NCI-H1417 treated with DMSO at 0.1 percent for 48 hours (cell line): Measurements from ENCODE around the gene TMEM203.

Experiments
- DNase-seq: peaks from one replicate; lab custom pipeline; 2025; lab: John Stamatoyannopoulos, UW

The TMEM203 gene

DNA sequence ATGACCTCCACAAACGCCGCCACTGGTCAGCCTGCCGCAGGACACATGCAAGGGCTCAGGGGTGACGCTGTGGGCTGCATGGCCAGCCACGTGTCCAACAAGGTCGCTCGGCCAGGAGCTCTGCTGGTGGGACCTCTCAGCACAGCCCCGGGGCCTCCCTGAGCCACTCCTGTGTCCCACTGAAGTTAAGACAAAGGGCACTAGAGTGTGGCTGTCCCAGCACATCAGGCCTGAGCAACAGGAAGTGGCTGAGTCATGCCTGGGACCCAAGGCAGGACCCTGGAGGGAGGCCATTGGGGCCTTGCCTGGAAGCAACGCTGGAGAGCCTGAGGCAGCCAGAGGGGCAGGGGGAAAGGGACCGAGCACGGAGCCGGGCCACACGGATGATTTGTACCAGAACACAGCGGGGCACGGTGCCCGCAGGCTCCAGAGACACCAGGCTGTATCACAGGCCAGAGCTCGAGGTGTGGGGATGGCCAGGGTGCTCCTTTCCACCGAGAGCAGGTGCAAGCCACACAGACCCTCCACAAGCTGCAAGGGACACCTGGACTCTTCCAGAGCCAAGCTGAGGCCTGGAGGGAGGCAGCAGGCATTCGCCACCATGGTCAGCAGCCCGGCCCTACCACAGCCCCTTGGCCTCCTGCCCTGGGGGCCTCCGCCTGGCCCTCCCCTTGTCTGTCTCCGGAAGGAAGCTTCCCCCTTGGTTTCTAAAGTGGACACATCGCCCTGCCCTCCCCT lies 27.1 kb downstream of the TMEM203 start:
- no peak for DNase-seq

GRCh38 chr9:137176302-137177182 lies 28.9 kb downstream of the TMEM203 start:
- DNase-seq: no peak

GRCh38 chr9:137175345-137175961 lies 30.0 kb downstream of the TMEM203 start:
- no peak for DNase-seq

GRCh38 chr9:137174722-137175293 lies 30.6 kb downstream of the TMEM203 start:
- DNase-seq: no peak

DNA sequence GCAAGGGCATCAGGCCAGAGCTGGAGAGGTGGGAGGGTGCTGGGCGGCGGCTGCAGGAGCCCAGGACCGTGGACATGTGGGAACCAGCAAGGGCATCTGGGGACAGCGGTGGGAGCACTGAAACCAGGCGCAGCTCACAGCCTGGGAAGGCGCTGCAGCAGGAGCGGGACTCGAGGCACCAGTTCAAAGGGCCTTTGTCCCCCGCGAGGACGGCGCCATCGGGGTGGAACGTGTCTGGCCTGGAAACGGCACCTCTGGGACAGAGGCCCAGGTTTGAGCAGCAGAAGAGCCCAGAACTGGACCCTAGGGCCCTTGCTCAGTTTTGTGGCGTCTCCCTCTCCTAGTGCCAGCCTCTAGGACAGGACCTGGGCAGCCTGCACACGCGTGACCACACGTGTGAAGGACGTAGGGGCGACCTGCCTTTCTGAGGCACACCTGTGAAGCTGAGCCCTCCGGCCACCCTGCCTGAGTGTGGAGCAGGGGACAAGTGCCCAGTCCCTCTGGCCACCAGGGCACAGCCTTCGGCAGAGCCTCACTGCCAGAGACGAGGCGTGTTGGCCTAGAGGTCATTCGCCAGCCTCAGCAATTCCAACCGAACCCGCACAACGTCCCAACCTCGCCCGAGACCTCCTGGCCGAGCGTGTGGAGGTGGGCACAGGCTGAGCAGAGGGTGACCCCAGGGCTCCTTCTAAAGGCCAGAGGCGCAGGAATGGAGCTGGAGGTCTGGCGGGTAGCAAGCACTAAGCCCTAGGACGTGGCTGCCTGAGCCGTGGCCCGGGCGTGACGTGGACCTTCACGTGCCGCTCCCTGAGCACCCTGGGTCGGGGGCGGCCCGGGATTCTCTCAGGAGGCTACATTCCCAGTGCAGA lies 31.4 kb downstream of the TMEM203 start:
- no peak for DNase-seq

- DNase-seq: no peak
These were observed 32.3 kb downstream of the TMEM203 start for GRCh38 chr9:137172901-137173795.

- no peak for DNase-seq
These were observed 34.1 kb downstream of the TMEM203 start for GRCh38 chr9:137171149-137171900.

DNA sequence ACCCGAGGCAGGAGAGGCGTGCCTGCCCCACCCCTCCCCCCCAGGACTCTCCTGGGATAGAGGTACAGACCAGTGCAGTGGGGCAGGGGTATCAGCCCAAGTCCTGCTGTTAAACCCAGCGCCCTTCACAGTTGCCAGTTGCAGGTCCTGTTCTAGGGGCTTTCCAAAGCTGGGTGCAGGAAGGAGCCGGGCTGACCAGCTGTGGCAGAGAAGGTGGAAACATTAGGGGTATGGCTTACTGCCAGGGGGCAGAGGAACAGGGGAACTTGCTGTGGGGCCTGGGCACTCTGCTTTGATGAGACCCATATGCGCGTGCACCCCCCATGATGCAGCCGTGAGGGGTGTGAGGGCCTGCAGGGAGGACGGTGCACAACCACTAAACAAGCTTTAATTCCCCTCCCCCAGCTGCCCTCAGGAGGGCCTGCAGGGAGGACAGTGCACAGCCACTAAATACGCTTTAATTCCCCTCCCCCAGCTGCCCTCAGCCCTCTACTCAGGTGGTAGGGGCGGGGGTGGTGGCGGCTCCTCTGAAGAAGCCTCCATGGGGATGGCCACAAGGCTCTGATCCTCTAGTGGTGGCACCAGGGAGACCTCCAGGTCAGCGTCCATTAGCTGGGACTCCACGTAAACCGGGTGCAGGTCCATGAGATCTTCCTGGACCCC lies 34.8 kb downstream of the TMEM203 start:
- DNase-seq: no peak

- DNase-seq: no peak
These were observed 35.5 kb downstream of the TMEM203 start, which contains the start of gene LRRC26 for GRCh38 chr9:137169896-137170358. TSS of gene LRRC26 (minus strand) at chr9:137170051. CDS start at chr9:137169943, 108 bp downstream.

DNA sequence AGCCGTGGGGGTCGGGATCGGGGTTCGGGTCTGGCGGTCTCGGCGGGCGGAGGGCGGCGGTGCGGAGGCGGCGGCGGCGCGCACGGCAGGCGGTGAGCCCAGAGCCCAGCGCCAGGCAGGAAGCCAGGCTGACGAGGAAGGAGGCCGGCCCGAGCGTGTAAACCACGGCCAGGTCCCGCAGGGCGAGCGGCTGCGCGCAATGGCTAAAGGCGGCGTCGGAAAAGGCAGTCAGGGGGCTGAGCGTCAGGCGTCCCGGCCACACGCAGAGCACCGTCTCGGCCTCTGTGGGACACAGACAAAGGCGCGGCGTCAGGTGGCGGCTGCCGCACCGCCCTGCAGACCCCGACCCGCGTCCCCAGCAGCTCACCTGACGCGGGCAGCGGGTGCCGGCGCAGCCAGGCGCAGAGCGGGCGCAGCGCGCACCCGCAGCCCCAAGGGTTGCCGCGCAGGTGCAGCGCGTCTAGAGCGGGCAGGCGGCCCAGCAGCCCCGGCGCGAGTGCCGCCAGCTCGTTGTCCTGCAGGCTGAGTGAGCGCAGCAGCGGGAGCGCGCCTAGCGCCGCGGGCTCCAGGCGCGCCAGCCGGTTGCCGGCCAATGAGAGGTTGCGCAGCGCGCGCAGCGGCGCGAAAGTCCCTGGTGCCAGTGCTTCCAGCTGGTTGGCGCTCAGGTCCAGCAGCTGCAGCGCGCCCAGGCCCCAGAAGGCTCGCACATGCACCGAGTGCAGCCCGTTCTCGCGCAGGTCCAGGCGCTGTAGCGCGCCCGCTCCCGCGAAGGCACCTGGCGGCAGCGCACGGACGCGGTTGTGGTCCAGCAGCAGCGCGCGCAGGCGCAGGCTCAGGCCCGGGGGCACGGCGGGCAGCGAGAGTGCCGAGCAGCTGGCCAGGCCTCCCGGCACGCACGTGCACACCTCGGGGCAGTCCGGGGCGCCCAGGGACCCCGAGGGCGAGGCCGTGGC lies 36.3 kb downstream of the TMEM203 start:
- DNase-seq: peak; percentile 60

- DNase-seq: no peak
These were observed 36.9 kb downstream of the TMEM203 start for GRCh38 chr9:137168573-137168903.

DNA sequence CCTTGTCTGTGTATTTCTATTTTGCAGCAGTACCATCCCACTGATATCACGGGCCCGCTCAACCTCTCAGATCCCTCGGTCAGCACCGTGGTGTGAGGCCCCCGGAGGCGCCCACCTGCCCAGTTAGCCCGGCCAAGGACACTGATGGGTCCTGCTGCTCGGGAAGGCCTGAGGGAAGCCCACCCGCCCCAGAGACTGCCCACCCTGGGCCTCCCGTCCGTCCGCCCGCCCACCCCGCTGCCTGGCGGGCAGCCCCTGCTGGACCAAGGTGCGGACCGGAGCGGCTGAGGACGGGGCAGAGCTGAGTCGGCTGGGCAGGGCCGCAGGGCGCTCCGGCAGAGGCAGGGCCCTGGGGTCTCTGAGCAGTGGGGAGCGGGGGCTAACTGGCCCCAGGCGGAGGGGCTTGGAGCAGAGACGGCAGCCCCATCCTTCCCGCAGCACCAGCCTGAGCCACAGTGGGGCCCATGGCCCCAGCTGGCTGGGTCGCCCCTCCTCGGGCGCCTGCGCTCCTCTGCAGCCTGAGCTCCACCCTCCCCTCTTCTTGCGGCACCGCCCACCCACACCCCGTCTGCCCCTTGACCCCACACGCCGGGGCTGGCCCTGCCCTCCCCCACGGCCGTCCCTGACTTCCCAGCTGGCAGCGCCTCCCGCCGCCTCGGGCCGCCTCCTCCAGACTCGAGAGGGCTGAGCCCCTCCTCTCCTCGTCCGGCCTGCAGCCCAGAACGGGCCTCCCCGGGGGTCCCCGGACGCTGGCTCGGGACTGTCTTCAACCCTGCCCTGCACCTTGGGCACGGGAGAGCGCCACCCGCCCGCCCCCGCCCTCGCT lies 37.5 kb downstream of the TMEM203 start:
- DNase-seq: no peak

GRCh38 chr9:137167277-137167746 lies 38.1 kb downstream of the TMEM203 start:
- DNase-seq: no peak

DNA sequence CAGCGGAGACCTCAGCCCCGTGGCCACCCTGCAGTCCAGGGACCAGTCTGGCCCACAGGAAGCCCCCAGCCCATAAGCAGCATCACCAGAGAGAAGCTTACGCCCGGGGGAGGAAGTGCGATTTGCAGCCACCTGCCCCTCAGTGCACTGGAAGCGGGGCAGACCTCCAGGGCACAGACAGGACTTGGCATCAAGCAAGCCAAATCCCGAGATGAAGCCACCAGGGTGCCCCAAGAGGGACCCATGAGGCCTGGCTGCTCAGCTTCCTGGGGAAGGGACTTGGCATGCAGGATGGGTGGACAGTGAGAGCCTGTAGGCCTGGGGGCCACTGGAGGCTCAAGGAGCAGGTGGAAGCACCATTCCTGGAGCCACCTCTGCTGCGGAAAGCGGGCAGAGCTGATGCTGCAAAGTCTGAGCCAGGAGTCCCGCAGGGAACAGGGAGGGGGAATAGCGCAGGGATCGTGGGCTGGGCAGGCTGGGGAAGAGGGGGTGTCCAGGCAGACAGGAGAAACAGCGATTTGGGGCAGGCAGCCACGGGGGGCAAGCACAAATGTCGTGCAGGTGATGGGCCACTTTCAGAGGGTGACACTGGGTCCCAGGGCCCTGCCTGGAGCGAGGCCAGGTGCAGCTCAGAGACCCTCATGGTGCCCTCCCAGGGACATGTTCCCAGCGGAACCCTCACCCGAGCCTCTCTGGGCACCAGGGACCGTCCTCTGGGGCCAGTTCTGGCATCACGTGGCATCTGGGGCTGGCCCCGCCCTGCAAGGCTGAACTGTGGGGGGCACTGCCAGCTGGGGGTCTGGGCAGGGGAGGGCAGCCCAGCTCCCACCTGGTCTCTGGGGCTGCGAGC lies 38.8 kb downstream of the TMEM203 start:
- no peak for DNase-seq

DNA sequence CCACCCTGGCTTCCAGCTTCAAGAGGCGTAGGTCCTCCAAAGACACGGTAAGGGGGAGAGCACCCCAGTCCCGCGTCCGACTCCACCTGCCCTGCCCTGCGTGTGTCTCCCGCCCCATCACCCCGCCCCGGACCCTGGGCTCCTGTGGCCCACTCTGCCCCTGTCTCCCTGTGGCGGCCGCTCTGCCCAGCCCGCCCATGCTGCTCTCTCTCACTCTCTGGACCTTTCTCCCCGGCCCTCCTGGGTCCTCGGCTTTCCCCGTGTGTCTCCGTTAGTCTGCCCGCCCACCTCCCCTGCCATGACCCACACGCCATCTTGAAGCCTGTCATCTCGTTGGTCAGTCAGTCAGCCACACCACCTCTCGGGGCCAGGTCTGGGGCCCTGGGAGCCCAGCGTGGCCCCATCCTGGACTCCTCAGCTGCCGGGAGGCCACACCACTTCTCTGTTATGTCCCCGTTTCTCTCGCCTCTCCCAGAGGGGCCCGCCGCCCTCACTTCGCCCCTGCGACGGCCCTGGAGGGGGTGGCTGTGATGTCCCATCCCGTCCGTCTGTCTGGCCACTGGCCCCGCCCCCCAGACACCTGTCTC lies 40.1 kb downstream of the TMEM203 start:
- no peak for DNase-seq
